CD4-positive, CD25-positive, alpha-beta regulatory T cell (primary cell): Measurements from ENCODE around the gene CYLD. TPM values are rescaled to one million over a fixed set of nuclear protein-coding genes. Genes with fewer than 3 reads are reported as not detected.

Experiments
- ATAC-seq, 2 donors: fragments of 150-1000 bp; cut with Tn5 transposase; one replicate each; pipeline ENCODE4 v1.10.0; 2021; ENCODE audit warnings: low read depth in 2 of 2, moderate number of reproducible peaks in 2 of 2, moderate library complexity in 1 of 2
- DNase-seq, 3 donors: peaks; one replicate each; pipeline versions ENCODE4 v3.0.0 to v3.0.0-alpha.2; 2012 to 2022; ENCODE audit warnings: mixed read lengths in 1 of 3
- H3K27ac ChIP-seq: one replicate; pipeline ENCODE4 v1.7.0; 2013; ENCODE audit warnings: mild to moderate bottlenecking, low read length; ENCODE audit not compliant: insufficient read depth, poor library complexity, severe bottlenecking
- H3K27me3 ChIP-seq: one replicate; pipeline ENCODE4 v1.7.0; 2013; ENCODE audit warnings: low read length; ENCODE audit not compliant: control insufficient read depth, insufficient read depth
- H3K36me3 ChIP-seq: one replicate; pipeline ENCODE4 v1.7.0; 2013; ENCODE audit warnings: mild to moderate bottlenecking, low read length, moderate library complexity; ENCODE audit not compliant: control insufficient read depth, insufficient read depth
- H3K4me1 ChIP-seq: 2 replicates; pipeline ENCODE4 v1.7.0; 2013; ENCODE audit warnings: mild to moderate bottlenecking, low read length; ENCODE audit not compliant: insufficient read depth, control insufficient read depth, poor library complexity, severe bottlenecking
- H3K4me3 ChIP-seq: one replicate; pipeline ENCODE4 v1.7.0; 2013; ENCODE audit warnings: low read depth, mild to moderate bottlenecking, low read length, moderate library complexity
- H3K9me3 ChIP-seq, 2 experiments: 1 replicate in 1 of 2; 2 replicates in 1 of 2; pipeline ENCODE4 v1.7.0; 2013; ENCODE audit warnings: low read length in 2 of 2, mild to moderate bottlenecking in 1 of 2, moderate library complexity in 1 of 2; ENCODE audit not compliant: control insufficient read depth in 2 of 2
- H3K27ac Mint-ChIP-seq, 3 donors: one replicate each; pipeline ENCODE4 v1.8.0; 2020 to 2022; ENCODE audit warnings: mild to moderate bottlenecking in 3 of 3, mixed read lengths in 3 of 3, moderate library complexity in 2 of 3
- H3K27me3 Mint-ChIP-seq: one replicate; pipeline ENCODE4 v1.8.0; 2022; ENCODE audit warnings: mild to moderate bottlenecking, mixed read lengths
- H3K36me3 Mint-ChIP-seq: one replicate; pipeline ENCODE4 v1.8.0; 2020; ENCODE audit warnings: mixed read lengths
- H3K4me1 Mint-ChIP-seq, 4 donors: one replicate each; pipeline ENCODE4 v1.8.0; 2020 to 2022; ENCODE audit warnings: mixed read lengths in 4 of 4, mild to moderate bottlenecking in 1 of 4
- H3K4me3 Mint-ChIP-seq, 4 donors: one replicate each; pipeline ENCODE4 v1.8.0; 2020 to 2022; ENCODE audit warnings: mild to moderate bottlenecking in 4 of 4, mixed read lengths in 4 of 4, moderate library complexity in 3 of 4
- H3K9me3 Mint-ChIP-seq, 7 donors: one replicate each; pipeline ENCODE4 v1.8.0; 2020 to 2022; ENCODE audit warnings: mixed read lengths in 7 of 7, mild to moderate bottlenecking in 3 of 7, moderate library complexity in 2 of 7
- polyA plus RNA-seq, 4 donors: library from polyadenylated mRNA; unstranded; fragments of 300-500 nt; fragmentation: Illumina TruSeq; gene quantifications; one replicate each; pipeline ENCODE4 v1.2.3, GENCODE V29; 2021
- total RNA-seq: library from RNA; stranded (reverse); gene quantifications from one replicate; pipeline ENCODE4 v1.2.3, GENCODE V29; 2022

Gene CYLD
- total and polyA plus RNA-seq, 5 donors from 2014 or later: 161 to 425 (median 174) TPM

DNA sequence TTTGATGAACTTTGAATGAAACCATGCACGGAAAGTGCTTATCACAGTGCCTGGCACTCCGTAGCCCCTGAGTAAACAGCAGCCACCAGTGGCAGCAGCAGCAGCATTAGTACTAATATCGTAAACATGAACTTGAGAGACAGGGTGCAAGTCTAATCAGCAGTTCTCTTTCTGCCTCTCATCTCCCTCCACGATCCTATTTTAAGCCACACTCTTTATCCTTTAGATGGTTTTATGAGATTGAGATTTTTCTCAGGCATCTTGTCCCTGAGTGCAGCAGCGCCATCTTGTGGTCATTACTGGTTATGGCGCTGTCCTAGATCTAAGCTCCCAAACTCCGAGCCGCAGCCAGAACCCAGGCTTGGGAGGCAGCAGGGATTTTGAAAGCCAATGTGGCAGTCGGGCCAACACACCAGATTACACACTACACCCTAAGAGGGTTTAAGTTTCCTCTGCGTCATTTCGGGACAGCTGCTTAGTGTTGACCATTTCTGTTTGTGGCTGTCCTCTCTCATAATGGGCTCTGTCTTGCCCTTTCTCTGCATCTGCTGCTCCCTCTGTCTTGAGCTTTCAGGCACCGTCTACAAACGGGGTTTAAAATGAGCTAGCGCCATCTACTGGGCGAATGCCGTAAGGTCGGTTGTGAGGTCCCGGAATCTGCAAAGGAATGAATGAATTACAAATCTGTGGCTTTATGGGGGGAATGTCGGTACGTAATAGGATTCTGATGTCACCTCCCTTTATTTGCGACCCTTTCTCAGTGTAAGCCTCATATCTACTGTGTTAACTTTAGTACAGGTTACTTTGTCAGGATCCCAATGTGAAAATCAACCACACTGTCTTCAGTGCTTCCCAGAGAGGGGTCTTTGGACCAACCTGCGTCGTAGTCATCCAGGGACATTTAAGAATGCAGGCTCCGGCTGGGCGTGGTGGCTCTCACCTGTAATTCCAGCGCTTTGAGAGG, 64.5 kb downstream of the CYLD start:
- no peaks in the 10 kb centered on the region for H3K27me3 ChIP-seq
- peaks cover 2% of the 10 kb centered on the region for H3K36me3 ChIP-seq
- H3K9me3 ChIP-seq: no peaks in the 10 kb centered on the region
- DNase-seq (peak; percentile 78 to 92 (median 89)), ATAC-seq (peak; percentile 92 to 93)
- peak overlapping the region; percentile 56 for H3K27ac ChIP-seq
- Mint-ChIP-seq H3K27ac (peak overlapping the region; percentile 61 to 86 (median 83)), H3K4me3 (peak overlapping the region; percentile 5 to 89 (median 54)), H3K9me3 (no peaks in the 10 kb centered on the region), H3K4me1 (peaks cover 6 to 18% (median 11%) of the 10 kb centered on the region in 4 donors), H3K36me3 (no peaks in the 10 kb centered on the region), H3K27me3 (no peaks in the 10 kb centered on the region)
- peak overlapping the region; percentile 80 for H3K4me3 ChIP-seq
- H3K4me1 ChIP-seq: peaks cover 15% of the 10 kb centered on the region

DNA sequence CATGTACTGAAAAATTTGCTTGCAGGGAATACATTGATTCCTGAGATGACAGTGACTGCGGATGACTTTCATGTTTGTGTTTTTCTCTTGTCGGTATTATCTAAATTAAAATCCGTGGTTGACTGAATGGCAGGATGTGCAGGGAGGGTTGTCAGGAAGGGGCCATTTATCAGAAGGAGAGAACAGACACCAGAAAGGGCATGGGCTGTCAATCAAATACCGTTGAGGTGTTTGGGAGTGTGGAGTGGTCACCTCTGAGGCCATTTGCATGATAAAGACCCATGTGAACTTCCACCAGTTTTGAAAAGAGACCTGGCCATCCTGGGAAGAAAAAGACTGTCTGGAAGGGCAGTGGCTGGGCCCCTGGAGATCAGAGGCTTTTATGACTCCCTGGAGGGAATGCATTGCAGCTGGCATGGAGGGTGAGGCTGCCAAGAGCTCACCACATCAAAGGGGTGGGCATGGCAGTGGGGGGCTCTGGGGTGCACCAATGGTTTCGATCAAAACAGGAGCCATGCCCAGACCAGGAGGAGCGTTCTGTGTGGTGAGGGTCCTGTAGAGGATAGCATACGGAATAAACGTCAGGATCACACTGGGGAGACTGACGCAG, 67.1 kb downstream of the CYLD start:
- ATAC-seq (no peak), DNase-seq (no peak)
- Mint-ChIP-seq H3K9me3 (no peaks in the 10 kb centered on the region), H3K27me3 (no peaks in the 10 kb centered on the region), H3K4me3 (no peak overlapping the region), H3K4me1 (peaks cover 4 to 14% (median 7%) of the 10 kb centered on the region in 4 donors), H3K27ac (no peak overlapping the region), H3K36me3 (no peaks in the 10 kb centered on the region)
- no peaks in the 10 kb centered on the region for H3K36me3 ChIP-seq
- H3K27ac ChIP-seq: no peak overlapping the region
- H3K4me1 ChIP-seq: peaks cover 15% of the 10 kb centered on the region
- H3K4me3 ChIP-seq: no peak overlapping the region
- H3K9me3 ChIP-seq: no peaks in the 10 kb centered on the region
- no peaks in the 10 kb centered on the region for H3K27me3 ChIP-seq

DNA sequence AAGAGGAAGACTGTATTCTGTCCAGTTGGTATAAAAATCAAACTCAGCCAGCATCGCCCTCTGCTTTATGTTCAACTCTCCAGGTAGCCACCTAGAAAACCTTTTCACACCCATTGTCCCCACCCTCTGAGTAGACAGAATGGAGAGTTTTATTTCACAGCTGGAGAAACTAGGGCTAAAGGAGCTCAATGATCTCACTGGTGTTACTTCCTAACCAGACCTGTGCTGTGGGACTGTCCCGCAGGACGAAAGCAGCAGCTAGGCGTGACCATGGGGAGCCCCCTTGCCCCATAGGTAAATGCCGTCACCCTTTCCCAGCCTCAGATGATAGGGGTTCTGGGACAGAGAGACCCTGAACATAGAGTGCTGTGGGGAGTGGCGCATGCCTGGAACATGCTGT, 67.7 kb downstream of the CYLD start:
- no peaks in the 10 kb centered on the region for H3K36me3 Mint-ChIP-seq
- H3K27me3 ChIP-seq: no peaks in the 10 kb centered on the region
- H3K27me3 Mint-ChIP-seq: no peaks in the 10 kb centered on the region
- H3K36me3 ChIP-seq: no peaks in the 10 kb centered on the region
- H3K4me3 ChIP-seq: no peak overlapping the region
- H3K9me3 Mint-ChIP-seq: no peaks in the 10 kb centered on the region
- no peak overlapping the region for H3K27ac Mint-ChIP-seq
- peaks cover 15% of the 10 kb centered on the region for H3K4me1 ChIP-seq
- no peak overlapping the region for H3K27ac ChIP-seq
- H3K4me3 Mint-ChIP-seq: no peak overlapping the region
- peaks cover 4 to 14% (median 7%) of the 10 kb centered on the region in 4 donors for H3K4me1 Mint-ChIP-seq
- no peaks in the 10 kb centered on the region for H3K9me3 ChIP-seq
- ATAC-seq (no peak), DNase-seq (no peak)

DNA sequence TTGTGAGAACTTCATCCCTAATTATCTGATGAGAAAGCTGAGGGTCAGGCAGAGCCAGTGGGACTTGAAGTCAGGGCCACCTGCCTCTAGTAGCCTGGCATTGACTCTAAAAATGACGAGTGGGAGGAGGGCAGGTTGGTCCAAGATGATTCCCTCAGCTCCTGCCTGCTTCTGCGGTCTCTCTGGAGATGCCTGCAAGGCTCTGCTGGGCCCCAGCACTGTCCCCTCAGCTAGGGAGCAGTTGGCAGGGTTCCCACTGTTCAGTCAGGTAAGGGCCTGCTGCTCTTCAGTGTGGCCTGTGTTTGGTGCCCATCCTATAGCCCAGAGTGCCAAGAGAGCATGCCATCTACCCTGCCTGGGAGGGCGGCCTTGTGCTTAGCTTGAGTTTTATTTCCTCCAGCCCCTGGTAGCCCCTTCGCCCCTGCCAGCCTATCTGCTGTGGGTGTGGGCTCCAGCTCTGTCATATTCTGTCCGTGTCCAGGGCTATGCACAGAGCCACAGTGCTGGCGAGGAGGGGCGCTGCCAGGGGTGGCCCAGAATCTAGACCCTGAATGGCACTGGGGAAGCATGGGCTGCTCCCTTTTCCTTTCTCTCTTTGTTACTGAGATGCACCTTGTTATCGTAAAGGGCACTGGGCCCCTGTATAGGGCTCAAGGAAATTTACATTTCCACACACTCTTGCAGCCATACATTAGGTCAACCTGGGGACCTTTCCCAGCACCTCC, 68.5 kb downstream of the CYLD start:
- ATAC-seq (no peak), DNase-seq (no peak)
- no peak overlapping the region for H3K4me3 Mint-ChIP-seq
- no peaks in the 10 kb centered on the region for H3K27me3 Mint-ChIP-seq
- no peaks in the 10 kb centered on the region for H3K9me3 Mint-ChIP-seq
- Histone ChIP-seq H3K4me1 (peaks cover 15% of the 10 kb centered on the region), H3K27ac (no peak overlapping the region), H3K36me3 (no peaks in the 10 kb centered on the region), H3K4me3 (no peak overlapping the region), H3K9me3 (no peaks in the 10 kb centered on the region), H3K27me3 (no peaks in the 10 kb centered on the region)
- H3K27ac Mint-ChIP-seq: peak overlapping the region in 1 of 3 donors; percentile 94
- no peaks in the 10 kb centered on the region for H3K36me3 Mint-ChIP-seq
- peaks cover 4 to 14% (median 7%) of the 10 kb centered on the region in 4 donors for H3K4me1 Mint-ChIP-seq

DNA sequence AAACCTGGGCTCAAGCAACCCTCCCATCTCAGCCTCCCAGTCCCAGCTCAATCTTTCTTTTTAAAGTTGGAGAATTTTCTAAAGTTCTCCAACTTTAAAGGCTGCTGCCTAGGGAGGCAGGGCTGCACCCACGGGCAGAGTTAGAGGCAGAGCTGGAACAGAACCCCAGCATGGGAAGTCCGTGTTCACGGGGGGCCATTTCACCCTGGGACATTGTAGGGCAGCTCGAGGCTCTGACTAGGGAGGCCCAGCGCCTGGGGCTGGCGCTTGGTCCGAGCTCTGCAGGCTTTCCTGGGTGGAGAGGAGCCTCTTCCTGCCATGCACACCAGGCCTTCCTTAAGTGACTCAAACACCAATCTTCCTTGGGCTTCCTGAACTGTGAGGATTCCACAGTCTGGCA, 70.2 kb downstream of the CYLD start:
- Histone ChIP-seq H3K4me3 (no peak overlapping the region), H3K27me3 (no peaks in the 10 kb centered on the region), H3K4me1 (no peaks in the 10 kb centered on the region), H3K9me3 (no peaks in the 10 kb centered on the region), H3K36me3 (no peaks in the 10 kb centered on the region), H3K27ac (no peak overlapping the region)
- DNase-seq: no peak
- no peaks in the 10 kb centered on the region for H3K36me3 Mint-ChIP-seq
- ATAC-seq: no peak
- no peak overlapping the region for H3K4me3 Mint-ChIP-seq
- no peaks in the 10 kb centered on the region for H3K27me3 Mint-ChIP-seq
- H3K27ac Mint-ChIP-seq: peak overlapping the region in 1 of 3 donors; percentile 44
- no peaks in the 10 kb centered on the region for H3K9me3 Mint-ChIP-seq
- peaks cover 0 to 3% (median 0%) of the 10 kb centered on the region in 4 donors for H3K4me1 Mint-ChIP-seq

DNA sequence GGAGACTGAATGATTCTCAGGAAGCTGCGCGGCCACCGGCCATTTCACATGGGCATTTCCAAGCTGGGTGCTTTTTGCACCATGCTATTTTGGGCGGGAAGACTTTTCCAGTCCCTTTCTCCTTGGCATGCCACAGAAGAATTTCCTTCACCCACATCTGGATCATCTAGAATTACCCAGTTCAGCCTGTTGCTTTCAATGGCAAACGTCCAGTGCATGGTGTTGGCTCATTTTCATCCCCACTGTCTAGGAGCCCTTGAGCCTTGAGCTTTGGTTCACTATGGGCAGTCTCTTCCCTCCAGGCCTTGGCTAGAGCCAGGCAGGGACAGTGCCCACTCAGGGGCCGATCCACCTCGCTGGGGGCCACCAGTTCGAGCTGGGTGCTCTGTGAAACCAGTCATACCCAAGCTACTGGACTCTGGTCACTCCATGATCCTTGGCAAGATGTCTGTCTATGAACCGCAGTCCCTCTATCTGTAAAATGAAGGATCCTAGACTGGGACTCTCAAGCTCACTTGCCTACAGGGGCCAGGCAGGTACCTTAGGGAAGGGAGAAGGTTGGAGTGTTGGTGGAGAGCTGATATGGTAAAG, 71.1 kb downstream of the CYLD start:
- peaks cover 1% of the 10 kb centered on the region for H3K27me3 Mint-ChIP-seq
- Histone ChIP-seq H3K9me3 (no peaks in the 10 kb centered on the region), H3K36me3 (no peaks in the 10 kb centered on the region), H3K27me3 (no peaks in the 10 kb centered on the region), H3K27ac (no peak overlapping the region), H3K4me3 (no peak overlapping the region), H3K4me1 (no peaks in the 10 kb centered on the region)
- DNase-seq (no peak), ATAC-seq (no peak)
- H3K4me1 Mint-ChIP-seq: peaks cover 0 to 3% (median 0%) of the 10 kb centered on the region in 4 donors
- no peak overlapping the region for H3K4me3 Mint-ChIP-seq
- H3K36me3 Mint-ChIP-seq: no peaks in the 10 kb centered on the region
- H3K9me3 Mint-ChIP-seq: no peaks in the 10 kb centered on the region
- H3K27ac Mint-ChIP-seq: no peak overlapping the region

DNA sequence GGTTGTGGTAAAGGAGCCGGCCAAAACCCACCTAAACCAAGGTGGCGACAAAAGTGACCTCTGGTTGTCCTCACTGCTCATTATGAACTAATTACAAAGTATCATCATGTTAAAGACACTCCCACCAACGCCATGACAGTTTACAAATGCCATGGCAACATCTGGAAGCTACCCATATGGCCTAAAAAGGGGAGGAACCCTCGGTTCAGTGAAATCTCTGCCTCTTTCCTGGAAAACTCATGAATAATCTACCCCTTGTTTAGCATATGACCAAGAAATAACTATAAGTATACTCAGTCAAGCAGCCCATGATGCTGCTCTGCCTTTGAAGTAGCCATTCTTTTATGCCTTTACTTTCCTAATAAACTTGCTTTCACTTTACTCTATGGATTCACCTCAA, 72.2 kb downstream of the CYLD start:
- ATAC-seq (no peak), DNase-seq (peak in 1 of 3 donors; percentile 27)
- Mint-ChIP-seq H3K9me3 (no peaks in the 10 kb centered on the region), H3K27me3 (peaks cover 6% of the 10 kb centered on the region), H3K27ac (no peak overlapping the region), H3K4me3 (no peak overlapping the region), H3K36me3 (no peaks in the 10 kb centered on the region), H3K4me1 (no peaks in the 10 kb centered on the region)
- Histone ChIP-seq H3K27ac (no peak overlapping the region), H3K36me3 (no peaks in the 10 kb centered on the region), H3K4me1 (no peaks in the 10 kb centered on the region), H3K9me3 (no peaks in the 10 kb centered on the region), H3K27me3 (no peaks in the 10 kb centered on the region), H3K4me3 (no peak overlapping the region)
